NCI-H1105 (cell line): ENCODE results near the gene UBALD1.
"Not testable (repeated sequence)": the region's sequence is repeated elsewhere in the genome, so short reads cannot be mapped to it uniquely, and the experiment has no call there.

Experiments used
- DNase-seq: peaks from one replicate; lab custom pipeline; 2025; lab: John Stamatoyannopoulos, UW

Gene UBALD1

GRCh38 chr16:4614571-4615383, at the start of gene UBALD1:
Gene UBALD1 (minus strand): TSS chr16:4614888. CDS start chr16:4614797, 91 bp downstream.
- peak; percentile 65 for DNase-seq

- DNase-seq: no peak
These were observed 49.2 kb upstream of the UBALD1 start for GRCh38 chr16:4663777-4664465.

GRCh38 chr16:4663465-4663776, 48.7 kb upstream of the UBALD1 start:
- no peak for DNase-seq

DNA sequence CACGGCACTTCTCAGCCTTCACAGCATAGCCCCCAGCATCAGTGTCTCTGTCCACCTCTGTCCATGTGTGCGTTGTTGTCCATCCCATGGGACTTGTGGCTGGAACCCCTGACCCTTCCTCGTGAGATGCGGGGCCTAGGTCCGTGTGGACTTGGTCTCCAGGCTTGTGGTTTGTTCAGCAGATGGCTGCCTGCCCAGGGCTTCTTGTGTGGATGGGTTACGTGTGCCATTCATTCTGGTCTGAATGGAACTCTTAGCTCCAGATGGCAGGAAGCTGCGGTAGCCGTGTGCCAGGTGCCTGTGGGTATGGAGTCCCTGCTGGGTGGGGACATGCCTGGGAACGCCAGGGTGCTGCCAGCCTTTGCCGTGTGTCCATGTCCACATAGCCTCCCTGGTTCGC, 47.0 kb upstream of the UBALD1 start:
- no peak for DNase-seq

DNA sequence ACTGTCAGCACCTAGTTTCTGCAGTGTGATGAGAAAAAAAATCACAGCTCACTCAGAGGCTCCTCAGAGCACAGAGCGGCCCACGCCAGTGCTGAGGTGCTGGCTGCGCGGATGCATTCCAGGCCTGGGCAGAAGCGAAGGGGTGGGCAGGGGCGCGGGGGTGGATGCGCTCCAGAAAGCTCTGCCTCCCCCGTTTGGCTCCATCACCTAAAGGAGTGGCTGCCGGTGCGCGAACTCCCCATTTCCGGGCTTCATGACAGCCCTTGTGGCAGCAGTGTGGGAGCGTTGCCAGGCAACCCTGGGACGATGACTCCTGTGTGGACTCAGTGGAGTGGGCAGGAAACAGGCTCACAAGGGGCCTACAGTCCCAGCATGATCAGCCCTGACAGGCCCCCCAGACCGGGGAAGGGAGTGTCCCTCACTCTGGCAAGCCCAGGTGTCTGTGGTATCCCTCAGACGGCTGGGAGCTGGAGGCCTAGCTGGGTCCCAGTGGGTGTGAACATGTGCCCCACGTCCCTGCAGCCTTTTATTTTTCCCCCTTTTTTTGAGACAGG, 45.8 kb upstream of the UBALD1 start:
- no peak for DNase-seq

- DNase-seq: no peak
These were observed 45.0 kb upstream of the UBALD1 start for GRCh38 chr16:4659363-4660353.

GRCh38 chr16:4656695-4657686, 42.3 kb upstream of the UBALD1 start:
- no peak for DNase-seq

DNA sequence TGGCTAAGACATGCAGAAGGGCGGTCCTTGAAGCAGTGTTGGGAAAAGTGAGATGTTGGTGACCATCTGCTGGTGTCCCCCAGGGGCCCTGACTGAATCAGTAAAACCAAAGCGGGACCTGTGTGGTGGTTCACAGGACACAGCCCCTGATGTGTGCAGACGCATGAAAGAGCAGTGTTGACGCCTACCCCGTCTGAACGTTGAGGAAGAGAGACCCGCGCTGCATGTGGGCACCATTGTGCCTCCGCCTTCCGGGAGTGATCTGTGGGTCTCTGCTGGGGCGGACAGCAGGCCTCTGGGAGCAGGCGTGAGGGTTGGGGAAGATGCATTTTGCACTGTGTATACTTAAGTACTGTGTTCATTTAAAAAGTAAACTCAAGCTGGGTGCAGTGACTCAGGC, 41.5 kb upstream of the UBALD1 start:
- no peak for DNase-seq

- DNase-seq: no peak
These were observed 41.1 kb upstream of the UBALD1 start for GRCh38 chr16:4655801-4656200.

- no peak for DNase-seq
These were observed 40.4 kb upstream of the UBALD1 start for GRCh38 chr16:4654964-4655590.

DNA sequence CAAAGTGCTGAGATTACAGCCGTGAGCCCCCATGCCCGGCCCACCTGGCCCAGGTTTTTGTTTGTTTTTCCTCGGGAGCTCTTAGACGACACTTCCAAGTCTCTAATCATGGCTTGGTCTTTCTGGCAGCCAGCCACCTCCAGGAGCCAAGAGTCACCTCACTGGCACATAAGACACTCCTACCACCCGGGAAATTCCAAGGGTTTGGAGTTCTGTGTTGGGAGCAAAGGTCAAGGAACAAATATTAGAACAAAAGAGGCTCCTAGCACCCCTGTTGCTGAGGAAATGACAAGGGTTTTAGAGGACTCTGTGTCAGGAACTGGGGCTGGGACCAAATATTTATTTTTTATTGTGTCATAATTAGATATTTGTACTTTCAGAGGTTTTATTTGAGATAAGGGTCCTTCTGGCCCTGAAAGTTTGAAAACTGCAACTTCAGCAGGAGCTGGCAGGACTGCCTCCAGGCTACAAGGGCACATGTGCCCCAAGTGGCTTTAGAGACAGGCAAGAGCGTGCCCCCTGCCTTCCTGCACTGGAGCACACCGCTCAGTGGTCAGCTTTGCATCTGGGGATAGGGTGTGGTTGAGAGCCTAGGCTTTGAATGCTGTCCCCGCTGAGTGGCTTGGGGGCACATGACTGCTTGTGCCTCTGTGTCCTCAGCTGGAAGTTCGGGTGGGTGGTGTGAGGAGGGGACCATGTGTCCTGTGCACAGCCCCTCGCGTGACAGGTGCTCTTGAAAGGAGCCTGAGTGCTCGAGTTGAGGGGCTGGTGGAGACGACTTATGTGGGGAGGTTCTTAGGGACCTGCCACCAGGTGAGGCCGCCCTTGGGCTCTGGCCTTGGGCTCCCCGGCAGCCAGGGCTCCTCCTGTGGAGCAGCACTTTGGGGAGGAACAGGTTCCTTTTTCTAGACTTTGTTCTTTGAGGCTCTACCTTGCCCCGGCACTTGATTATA, 39.6 kb upstream of the UBALD1 start:
- no peak for DNase-seq

DNA sequence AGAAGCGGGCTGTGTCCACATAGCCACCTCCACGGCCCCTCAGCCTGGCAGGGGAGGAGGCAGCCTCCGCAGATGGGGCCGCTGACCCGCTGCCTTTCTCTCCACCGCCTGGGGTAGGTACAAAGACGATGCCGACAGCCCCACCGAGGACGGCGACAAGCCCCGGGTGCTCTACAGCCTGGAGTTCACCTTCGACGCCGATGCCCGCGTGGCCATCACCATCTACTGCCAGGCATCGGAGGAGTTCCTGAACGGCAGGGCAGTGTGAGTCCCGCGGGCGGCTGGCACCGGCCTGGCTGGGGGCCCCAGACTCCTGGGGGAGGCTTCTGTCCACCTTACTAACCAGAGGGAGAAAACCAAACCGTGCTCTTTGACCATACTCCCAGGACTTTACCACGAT, 37.9 kb upstream of the UBALD1 start:
- DNase-seq: no peak

- DNase-seq: no peak
These were observed 37.1 kb upstream of the UBALD1 start for GRCh38 chr16:4651827-4652226.

- not testable (repeated sequence) for DNase-seq
These were observed 35.9 kb upstream of the UBALD1 start for GRCh38 chr16:4650443-4651074.

- DNase-seq: no peak
These were observed 35.2 kb upstream of the UBALD1 start for GRCh38 chr16:4649744-4650442.

DNA sequence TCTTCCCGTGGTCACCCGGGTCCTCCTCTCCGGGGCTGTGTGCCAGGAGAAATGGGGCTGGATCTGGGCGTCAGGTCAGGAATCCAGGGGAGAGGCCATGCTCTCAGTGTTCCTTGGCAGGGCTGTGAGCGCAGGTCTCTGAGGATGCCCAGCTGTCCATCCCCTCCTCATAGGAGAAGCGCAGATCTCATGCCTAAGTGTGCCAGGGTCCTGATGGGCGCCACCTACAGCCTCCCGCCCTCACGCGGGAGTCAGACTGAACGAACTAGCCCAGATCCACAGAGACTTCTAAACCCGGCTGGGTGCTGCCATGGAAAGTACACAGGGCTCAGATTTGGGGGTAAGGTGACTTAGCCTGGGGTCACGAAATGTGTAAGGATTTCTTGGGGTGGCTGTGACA, 34.2 kb upstream of the UBALD1 start:
- no peak for DNase-seq

DNA sequence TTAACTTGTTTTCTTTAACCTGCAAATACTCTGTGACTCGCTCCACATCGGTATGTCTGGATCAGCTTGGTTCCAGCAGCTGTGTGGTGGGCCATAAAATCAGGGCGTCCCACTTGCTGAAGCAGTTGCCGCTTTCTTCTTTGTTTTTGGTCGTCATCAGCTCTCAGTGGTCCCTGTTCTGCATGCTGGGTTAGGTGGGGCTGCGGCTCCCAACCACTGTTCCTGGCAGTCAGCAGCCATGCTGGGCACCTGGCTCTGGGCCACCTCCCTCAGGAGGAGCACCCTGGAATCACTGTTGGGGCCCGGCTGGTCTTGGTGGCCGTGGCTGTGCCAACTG, 32.9 kb upstream of the UBALD1 start:
- no peak for DNase-seq
